A549 (cell line): ENCODE results near the gene GNB5. TPM values are rescaled to one million over a fixed set of nuclear protein-coding genes. Genes with fewer than 3 reads are reported as not detected.

Experiments used
- ATAC-seq, 2 experiments: fragments of 200-7000 bp in 1 of 2; fragments of >200 bp in 1 of 2; cut with Nextera tagmentation in 1 of 2; cut with Tn5 transposase in 1 of 2; 3 replicates each; pipeline versions ENCODE4 v1.8.0 to v1.9.1; 2018 to 2020; ENCODE audit warnings: mild to moderate bottlenecking in 1 of 2, moderate library complexity in 1 of 2
- CTCF ChIA-PET: fragments of 300-600 bp; sonication (Branson Sonifier 250); formaldehyde crosslinking; extraction: SDS; loops from one replicate; lab custom pipeline; 2021; ENCODE audit warnings: antibody characterized with exemption, inconsistent platforms; lab: Yijun Ruan, JAX
- POLR2A ChIA-PET: fragments of 350-600 bp; formaldehyde crosslinking; extraction: SDS; loops from one replicate; lab custom pipeline; 2021; ENCODE audit warnings: antibody characterized with exemption, inconsistent platforms; lab: Yijun Ruan, JAX
- DNase-seq, 2 experiments: peaks; one replicate each; pipeline versions ENCODE4 v3.0.0 to v3.0.0-alpha.2; 2011 to 2016; ENCODE audit warnings: low read depth in 1 of 2, low spot score in 1 of 2
- FAIRE-seq: peaks from 2 replicates; lab custom pipeline; 2011; peaks lifted over from hg19 to GRCh38; lab: Jason Lieb, UNC
- H3K27ac ChIP-seq, 2 experiments: fragments of >200 bp; sonication (Bioruptor Twin); formaldehyde crosslinking; 3 replicates each; pipeline ENCODE4 v1.5.1; 2016 to 2017
- H3K4me1 ChIP-seq: fragments of >200 bp; sonication (Bioruptor Twin); formaldehyde crosslinking; 3 replicates; pipeline ENCODE4 v1.6.1; 2016
- H3K4me2 ChIP-seq: fragments of >200 bp; sonication (Bioruptor Twin); formaldehyde crosslinking; 3 replicates; pipeline ENCODE4 v1.6.1; 2016
- H3K4me3 ChIP-seq: fragments of >200 bp; sonication (Bioruptor Twin); formaldehyde crosslinking; 3 replicates; pipeline ENCODE4 v1.5.1; 2016
- H3K9me3 ChIP-seq: fragments of >200 bp; sonication (Bioruptor Twin); formaldehyde crosslinking; 3 replicates; pipeline ENCODE4 v1.6.1; 2016
- CHD2 ChIP-seq: fragments of 150-350 bp; IDR thresholded peaks from 2 replicates; pipeline ENCODE4 v1.6.1; 2014; ENCODE audit warnings: low read length; ENCODE audit not compliant: partially characterized antibody
- FOSL2 ChIP-seq, 2 experiments: fragments of 450-650 bp in 1 of 2; fragments of >200 bp in 1 of 2; sonication (Bioruptor Twin) in 1 of 2; formaldehyde crosslinking; IDR thresholded peaks; 2 replicates each; pipeline versions ENCODE4 v1.5.0 to v1.6.1; 2016 to 2020; ENCODE audit warnings: mild to moderate bottlenecking in 1 of 2, moderate library complexity in 1 of 2
- FOXS1 ChIP-seq: fragments of 250-450 bp; sonication (Bioruptor Pico); IDR thresholded peaks from 2 replicates; pipeline ENCODE4 v1.5.0; 2020; ENCODE audit warnings: mild to moderate bottlenecking, moderate library complexity
- GATA3 ChIP-seq: IDR thresholded peaks from 2 replicates; pipeline ENCODE4 v1.6.1; 2012; ENCODE audit warnings: borderline replicate concordance
- HEYL ChIP-seq: fragments of 250-450 bp; sonication (Bioruptor Pico); IDR thresholded peaks from 2 replicates; pipeline ENCODE4 v1.8.0; 2021; ENCODE audit warnings: mild to moderate bottlenecking, moderate library complexity
- HOXB13 ChIP-seq: fragments of 250-450 bp; sonication (Bioruptor Pico); IDR thresholded peaks from 2 replicates; pipeline ENCODE4 v1.5.0; 2020; ENCODE audit warnings: low read depth, mild to moderate bottlenecking, moderate library complexity
- HOXB5 ChIP-seq: fragments of 250-450 bp; sonication (Bioruptor Pico); IDR thresholded peaks from 2 replicates; pipeline ENCODE4 v1.5.0; 2020; ENCODE audit warnings: mild to moderate bottlenecking, moderate library complexity
- JUNB ChIP-seq: fragments of >200 bp; sonication (Bioruptor Twin); formaldehyde crosslinking; IDR thresholded peaks from 2 replicates; pipeline ENCODE4 v1.6.1; 2016
- KDM1A ChIP-seq: fragments of 200-600 bp; sonication (generic); IDR thresholded peaks from 2 replicates; pipeline ENCODE4 v1.6.1; 2016; ENCODE audit warnings: low read depth, mild to moderate bottlenecking
- KDM5A ChIP-seq: fragments of 200-600 bp; sonication (generic); IDR thresholded peaks from 2 replicates; pipeline ENCODE4 v1.6.1; 2016; ENCODE audit warnings: antibody characterized with exemption, mild to moderate bottlenecking
- NPAS2 ChIP-seq: fragments of 250-450 bp; sonication (Bioruptor Pico); IDR thresholded peaks from 2 replicates; pipeline ENCODE4 v1.8.0; 2022; ENCODE audit warnings: mild to moderate bottlenecking, moderate library complexity, borderline replicate concordance
- PHF8 ChIP-seq: fragments of 200-600 bp; sonication (generic); IDR thresholded peaks from 2 replicates; pipeline ENCODE4 v1.6.1; 2016; ENCODE audit warnings: low read depth, mild to moderate bottlenecking, antibody characterized with exemption, moderate library complexity, borderline replicate concordance
- POLR2AphosphoS2 ChIP-seq: conservative IDR thresholded peaks from 2 replicates; pipeline ENCODE4 v1.6.1; 2012; ENCODE audit warnings: low read length, improper control_type of control experiment, inconsistent platforms
- WGBS: methylation state at CpG from one replicate; pipeline ENCODE4 v1.1.6; 2017; ENCODE audit errors: missing lambda C conversion rate; 5-methylcytosine and 5-hydroxymethylcytosine counted together
- polyA plus RNA-seq, 4 experiments: library from polyadenylated mRNA; depleted of rRNA in 3 of 4; stranded (reverse); fragments of >200 nt; fragmentation: RNase III in 1 of 4; extraction: RNeasy Plus Mini Kit Qiagen cat#74134 plus additional on column Dnase treatment in 1 of 4; gene quantifications; 2 replicates in 3 of 4; 3 replicates in 1 of 4; pipeline ENCODE4 v1.2.3, GENCODE V29; 2011 to 2017
- TF ChIP-seq, protein P1 (sequence below): IDR thresholded peaks from 2 replicates; pipeline ENCODE4 v1.6.1; 2012
- TF ChIP-seq, protein P2 (sequence below): fragments of 200-600 bp; sonication (generic); IDR thresholded peaks from 2 replicates; pipeline ENCODE4 v1.6.1; 2016; ENCODE audit warnings: antibody characterized with exemption, mild to moderate bottlenecking, moderate library complexity
- TF ChIP-seq, protein P3 (sequence below): fragments of 150-350 bp; IDR thresholded peaks from 2 replicates; pipeline ENCODE4 v1.6.1; 2014; ENCODE audit warnings: low read depth, mild to moderate bottlenecking, low read length

GNB5 gene
- polyA plus RNA-seq, 2 of the 4 experiments (the other 2 are of a cell fraction) = 57.2 to 67.5 TPM

DNA sequence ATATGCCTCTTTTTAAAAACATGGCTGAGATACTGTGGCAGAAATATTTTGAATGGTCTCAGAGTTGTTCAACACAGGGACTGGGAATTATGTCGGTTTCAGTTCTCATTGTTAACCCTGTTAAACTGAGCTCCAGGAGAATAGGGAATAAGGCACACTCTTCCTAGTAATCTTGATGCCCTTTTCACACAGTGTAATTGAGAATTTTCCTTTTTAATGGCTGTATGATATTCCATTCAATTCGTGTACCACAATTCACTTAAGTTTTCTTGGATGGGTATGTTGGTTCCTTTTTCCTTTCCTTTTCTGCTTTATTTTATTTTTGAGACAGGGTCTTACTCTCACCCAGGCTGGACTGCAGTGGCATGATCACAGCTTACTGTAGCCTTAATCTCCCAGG, 44.9 kb downstream of the GNB5 start:
- no peak for FAIRE-seq
- TF ChIP-seq FOXS1 (CRISPR knock-in tag) (no peak), KDM5A (no peak), KDM1A (0 out of 2 replicates have a peak, but pooled peaks have one; percentile 26), NPAS2 (CRISPR knock-in tag) (no peak)
- TF ChIP-seq, all 56 proteins: peak for 1
- no peak overlapping the region for H3K4me2 ChIP-seq
- peaks cover 18% of the 10 kb centered on the region for H3K4me1 ChIP-seq
- H3K27ac ChIP-seq = no peak overlapping the region
- POLR2A ChIA-PET = no interaction called here
- ATAC-seq (no peak), DNase-seq (no peak)
- CTCF ChIA-PET = interaction anchor here (0.7 to 1.4 kb wide), 4 partner anchors 15 to 619 kb away, joined by 3 to 4 read pairs (median 4); no protein-coding TSS in a partner anchor
- H3K4me3 ChIP-seq = no peak overlapping the region
- peaks cover 12% of the 10 kb centered on the region; the same call in 2 of the 3 replicates for H3K9me3 ChIP-seq
- WGBS = 98% methylated on average over 2 of the region's 2 CpGs

- TF ChIP-seq, protein P1, sequence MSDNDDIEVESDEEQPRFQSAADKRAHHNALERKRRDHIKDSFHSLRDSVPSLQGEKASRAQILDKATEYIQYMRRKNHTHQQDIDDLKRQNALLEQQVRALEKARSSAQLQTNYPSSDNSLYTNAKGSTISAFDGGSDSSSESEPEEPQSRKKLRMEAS = no peak
- TF ChIP-seq PHF8 (no peak), HEYL (CRISPR knock-in tag) (no peak), GATA3 (no peak)
- POLR2A ChIA-PET = interaction anchor here (0.9 kb wide), 1 partner anchor 270 kb away, joined by 4 read pairs; no protein-coding TSS in a partner anchor
- ATAC-seq (peak; percentile 34 to 45; a peak in 3 of 6 replicates), FAIRE-seq (no peak), DNase-seq (peak in 1 of 2 experiments; percentile 56)
- Histone ChIP-seq H3K27ac (peak overlapping the region; percentile 42 to 62), H3K4me1 (peaks cover 25% of the 10 kb centered on the region), H3K4me3 (no peak overlapping the region; the same call in 2 of the 3 replicates), H3K9me3 (peaks cover 12% of the 10 kb centered on the region; the same call in 2 of the 3 replicates), H3K4me2 (peak overlapping the region; percentile 27; the same call in 1 of the 3 replicates)
- CTCF ChIA-PET = interaction anchor here (1.2 to 1.8 kb wide), 2 partner anchors 12 to 66 kb away, joined by 3 to 8 read pairs; no protein-coding TSS in a partner anchor
- WGBS = 62% methylated on average over 7 of the region's 7 CpGs
Measured at GRCh38 chr15:52144656-52145178, 46.5 kb downstream of the GNB5 start.

- no peak overlapping the region for H3K4me3 ChIP-seq
- peaks cover 33% of the 10 kb centered on the region for H3K4me1 ChIP-seq
- ChIA-PET CTCF (interaction anchor here (0.7 to 1.8 kb wide), 8 partner anchors 13 to 360 kb away, joined by 3 to 8 read pairs (median 4); no protein-coding TSS in a partner anchor), POLR2A (interaction anchor here (0.9 to 1.0 kb wide), 2 partner anchors 67 to 269 kb away, joined by 3 to 4 read pairs; no protein-coding TSS in a partner anchor)
- no peak overlapping the region for H3K4me2 ChIP-seq
- ATAC-seq (peak; percentile 60 to 64), FAIRE-seq (no peak), DNase-seq (peak in 1 of 2 experiments; percentile 46)
- WGBS = 66% methylated on average over 11 of the region's 11 CpGs
- H3K27ac ChIP-seq = peak overlapping the region in 1 of 2 experiments; percentile 27; a peak in 2 of 6 replicates
- TF ChIP-seq HOXB5 (CRISPR knock-in tag) (0 out of 2 replicates have a peak, but pooled peaks have one; percentile 45), HOXB13 (CRISPR knock-in tag) (no peak), FOSL2 (IDR thresholded peaks at IDR 0.05) (no peak), FOSL2 (CRISPR knock-in tag; IDR thresholded peaks at IDR 0.05) (peak; percentile 15; the same call in 1 of the 2 replicates), POLR2AphosphoS2 (no peak), JUNB (no peak)
- H3K9me3 ChIP-seq = peaks cover 12% of the 10 kb centered on the region; the same call in 2 of the 3 replicates
Measured at GRCh38 chr15:52143873-52144272, 47.3 kb downstream of the GNB5 start.

GRCh38 chr15:52140646-52141045, 50.5 kb downstream of the GNB5 start:
- no peak for FAIRE-seq
- 80% methylated on average over 4 of the region's 4 CpGs for WGBS
- TF ChIP-seq, protein P2, sequence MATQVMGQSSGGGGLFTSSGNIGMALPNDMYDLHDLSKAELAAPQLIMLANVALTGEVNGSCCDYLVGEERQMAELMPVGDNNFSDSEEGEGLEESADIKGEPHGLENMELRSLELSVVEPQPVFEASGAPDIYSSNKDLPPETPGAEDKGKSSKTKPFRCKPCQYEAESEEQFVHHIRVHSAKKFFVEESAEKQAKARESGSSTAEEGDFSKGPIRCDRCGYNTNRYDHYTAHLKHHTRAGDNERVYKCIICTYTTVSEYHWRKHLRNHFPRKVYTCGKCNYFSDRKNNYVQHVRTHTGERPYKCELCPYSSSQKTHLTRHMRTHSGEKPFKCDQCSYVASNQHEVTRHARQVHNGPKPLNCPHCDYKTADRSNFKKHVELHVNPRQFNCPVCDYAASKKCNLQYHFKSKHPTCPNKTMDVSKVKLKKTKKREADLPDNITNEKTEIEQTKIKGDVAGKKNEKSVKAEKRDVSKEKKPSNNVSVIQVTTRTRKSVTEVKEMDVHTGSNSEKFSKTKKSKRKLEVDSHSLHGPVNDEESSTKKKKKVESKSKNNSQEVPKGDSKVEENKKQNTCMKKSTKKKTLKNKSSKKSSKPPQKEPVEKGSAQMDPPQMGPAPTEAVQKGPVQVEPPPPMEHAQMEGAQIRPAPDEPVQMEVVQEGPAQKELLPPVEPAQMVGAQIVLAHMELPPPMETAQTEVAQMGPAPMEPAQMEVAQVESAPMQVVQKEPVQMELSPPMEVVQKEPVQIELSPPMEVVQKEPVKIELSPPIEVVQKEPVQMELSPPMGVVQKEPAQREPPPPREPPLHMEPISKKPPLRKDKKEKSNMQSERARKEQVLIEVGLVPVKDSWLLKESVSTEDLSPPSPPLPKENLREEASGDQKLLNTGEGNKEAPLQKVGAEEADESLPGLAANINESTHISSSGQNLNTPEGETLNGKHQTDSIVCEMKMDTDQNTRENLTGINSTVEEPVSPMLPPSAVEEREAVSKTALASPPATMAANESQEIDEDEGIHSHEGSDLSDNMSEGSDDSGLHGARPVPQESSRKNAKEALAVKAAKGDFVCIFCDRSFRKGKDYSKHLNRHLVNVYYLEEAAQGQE = no peak
- TF ChIP-seq, protein P3, sequence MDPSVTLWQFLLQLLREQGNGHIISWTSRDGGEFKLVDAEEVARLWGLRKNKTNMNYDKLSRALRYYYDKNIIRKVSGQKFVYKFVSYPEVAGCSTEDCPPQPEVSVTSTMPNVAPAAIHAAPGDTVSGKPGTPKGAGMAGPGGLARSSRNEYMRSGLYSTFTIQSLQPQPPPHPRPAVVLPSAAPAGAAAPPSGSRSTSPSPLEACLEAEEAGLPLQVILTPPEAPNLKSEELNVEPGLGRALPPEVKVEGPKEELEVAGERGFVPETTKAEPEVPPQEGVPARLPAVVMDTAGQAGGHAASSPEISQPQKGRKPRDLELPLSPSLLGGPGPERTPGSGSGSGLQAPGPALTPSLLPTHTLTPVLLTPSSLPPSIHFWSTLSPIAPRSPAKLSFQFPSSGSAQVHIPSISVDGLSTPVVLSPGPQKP = no peak
- TF ChIP-seq CHD2 = no peak

More at GRCh38 chr15:52140646-52141045, 50.5 kb downstream of the GNB5 start:
- CTCF ChIA-PET = interaction anchor here (0.6 to 6.3 kb wide), 39 partner anchors 8 to 593 kb away, joined by 3 to 58 read pairs (median 4); partner anchors contain the start of gene LEO1
- POLR2A ChIA-PET = interaction anchor here (1.2 kb wide), 1 partner anchor 169 kb away, joined by 3 read pairs; the partner anchor contains the start of gene LEO1
- H3K4me1 ChIP-seq = peaks cover 52% of the 10 kb centered on the region
- ATAC-seq (no peak), DNase-seq (no peak)
- peaks cover 12% of the 10 kb centered on the region; the same call in 2 of the 3 replicates for H3K9me3 ChIP-seq
- H3K4me3 ChIP-seq = no peak overlapping the region
- H3K4me2 ChIP-seq = no peak overlapping the region
- H3K27ac ChIP-seq = peak overlapping the region in 1 of 2 experiments; percentile 83; a peak in 3 of 6 replicates
